Upper lobe of left lung (tissue), 4 donors: ENCODE results near the gene PVALB.
A peak's percentile ranks its signal among the peaks of the same experiment; 100 is the strongest.

Experiments used
- CTCF ChIP-seq, 6 experiments: fragments of 450-650 bp in 4 of 6; fragments of 200-600 bp in 2 of 6; sonication (generic) in 2 of 6; IDR thresholded peaks; one replicate each; pipeline ENCODE4 v1.5.1; 2016 to 2019; ENCODE audit warnings: antibody characterized with exemption in 6 of 6
- POLR2A ChIP-seq, 4 donors: fragments of 450-650 bp; IDR thresholded peaks; one replicate each; pipeline ENCODE4 v1.5.1; 2016 to 2017; ENCODE audit warnings: antibody characterized with exemption in 4 of 4, mild to moderate bottlenecking in 2 of 4
- POLR2AphosphoS5 ChIP-seq, 2 donors: sonication (generic); formaldehyde crosslinking; IDR thresholded peaks; one replicate each; pipeline ENCODE4 v1.5.1; 2017; ENCODE audit warnings: antibody characterized with exemption in 2 of 2

- TF ChIP-seq CTCF (IDR thresholded peaks at IDR 0.05) (no peak), POLR2AphosphoS5 (IDR thresholded peaks at IDR 0.05) (peak; percentile 20 to 37), POLR2A (IDR thresholded peaks at IDR 0.05) (peak in 3 of 4 donors; percentile 26 to 75 (median 30))
Observed at GRCh38 chr22:36860821-36861659, 44.2 kb upstream of the PVALB start, which contains the start of gene NCF4.
